DND-41 (cell line): ENCODE data around the gene SLC1A4.

Experiments
- ATAC-seq: fragments of 200-7000 bp; cut with Tn5 transposase; 3 replicates; pipeline ENCODE4 v1.9.1; 2021; ENCODE audit warnings: low read depth; ENCODE audit not compliant: insufficient read depth
- DNase-seq: peaks from one replicate; pipeline ENCODE4 v3.0.0-alpha.2; 2020
- H2AFZ ChIP-seq: 2 replicates; pipeline ENCODE4 v1.6.0; 2012; ENCODE audit warnings: low read depth, low read length
- H3K27ac ChIP-seq: 2 replicates; pipeline ENCODE4 v1.5.1; 2012; ENCODE audit warnings: low read length, inconsistent platforms
- H3K27me3 ChIP-seq: fragments of 200-600 bp; sonication (generic); 2 replicates; pipeline ENCODE4 v1.6.0; 2012; ENCODE audit warnings: low read length, mild to moderate bottlenecking, inconsistent platforms; ENCODE audit not compliant: insufficient read depth, poor library complexity
- H3K36me3 ChIP-seq: 2 replicates; pipeline ENCODE4 v1.5.1; 2012; ENCODE audit warnings: low read length, inconsistent platforms; ENCODE audit not compliant: insufficient read depth
- H3K4me1 ChIP-seq: 2 replicates; pipeline ENCODE4 v1.5.1; 2012; ENCODE audit warnings: mild to moderate bottlenecking, low read length; ENCODE audit not compliant: insufficient read depth
- H3K4me2 ChIP-seq: 2 replicates; pipeline ENCODE4 v1.6.0; 2012; ENCODE audit warnings: mild to moderate bottlenecking, moderate library complexity, low read length, inconsistent platforms; ENCODE audit not compliant: insufficient read depth
- H3K4me3 ChIP-seq, 2 experiments: fragments of 200-600 bp in 1 of 2; shearing (Covaris generic) in 1 of 2; 2 replicates each; pipeline ENCODE4 v1.5.1; 2012 to 2016; ENCODE audit warnings: inconsistent platforms in 2 of 2, low read length in 2 of 2, mild to moderate bottlenecking in 2 of 2, low read depth in 1 of 2, moderate library complexity in 1 of 2
- H3K79me2 ChIP-seq: 2 replicates; pipeline ENCODE4 v1.6.0; 2012; ENCODE audit warnings: low read length, inconsistent platforms; ENCODE audit not compliant: insufficient read depth
- H3K9ac ChIP-seq: 2 replicates; pipeline ENCODE4 v1.6.0; 2012; ENCODE audit warnings: low read depth, mild to moderate bottlenecking, inconsistent platforms, low read length, moderate library complexity
- H3K9me3 ChIP-seq: 2 replicates; pipeline ENCODE4 v1.5.1; 2012; ENCODE audit warnings: low read length, moderate library complexity, mild to moderate bottlenecking, inconsistent platforms; ENCODE audit not compliant: insufficient read depth, severe bottlenecking
- H4K20me1 ChIP-seq: 2 replicates; pipeline ENCODE4 v1.6.0; 2012; ENCODE audit warnings: low read length; ENCODE audit not compliant: insufficient read depth
- CTCF ChIP-seq: IDR thresholded peaks from 2 replicates; pipeline ENCODE4 v1.5.1; 2012; ENCODE audit warnings: borderline replicate concordance, low read length, moderate library complexity, mild to moderate bottlenecking; ENCODE audit not compliant: poor library complexity, severe bottlenecking; ENCODE audit errors: extremely low read depth
- EZH2 ChIP-seq: IDR thresholded peaks from 3 replicates; pipeline ENCODE4 v1.6.1; 2012; ENCODE audit warnings: borderline replicate concordance, low read depth, mild to moderate bottlenecking, moderate library complexity, low read length, inconsistent platforms; ENCODE audit not compliant: severe bottlenecking

Gene SLC1A4

GRCh38 chr2:64989982-64990614, 899 bp downstream of the SLC1A4 start:
- peak; percentile 16 for TF ChIP-seq CTCF
- TF ChIP-seq EZH2: no peak
- H3K9me3 ChIP-seq: no peaks in the 10 kb centered on the region
- peaks cover 73% of the 10 kb centered on the region for H3K4me1 ChIP-seq
- peak overlapping the region; percentile 83 for H3K4me2 ChIP-seq
- H2AFZ ChIP-seq: peak overlapping the region; percentile 50; the same call in 1 of the 2 replicates
- peak overlapping the region; percentile 95 for H3K9ac ChIP-seq
- peaks cover 56% of the 10 kb centered on the region for H4K20me1 ChIP-seq
- peak; percentile 12; the same call in 2 of the 3 replicates for ATAC-seq
- H3K36me3 ChIP-seq: peaks cover 43% of the 10 kb centered on the region
- H3K27me3 ChIP-seq: no peaks in the 10 kb centered on the region
- peaks cover 67% of the 10 kb centered on the region for H3K79me2 ChIP-seq
- peak overlapping the region; percentile 94 for H3K27ac ChIP-seq
- DNase-seq: peak; percentile 71
- H3K4me3 ChIP-seq: peak overlapping the region; percentile 63 to 82

- ATAC-seq (no peak), DNase-seq (no peak)
- peak overlapping the region; percentile 94 for H3K27ac ChIP-seq
- H3K9me3 ChIP-seq: no peaks in the 10 kb centered on the region
- H3K4me3 ChIP-seq: peak overlapping the region; percentile 63 to 82
- TF ChIP-seq EZH2 (no peak), CTCF (no peak)
- peaks cover 73% of the 10 kb centered on the region for H3K4me1 ChIP-seq
- peaks cover 63% of the 10 kb centered on the region for H4K20me1 ChIP-seq
- H3K27me3 ChIP-seq: no peaks in the 10 kb centered on the region
- H3K4me2 ChIP-seq: peak overlapping the region; percentile 83
- no peak overlapping the region for H2AFZ ChIP-seq
- peaks cover 75% of the 10 kb centered on the region for H3K79me2 ChIP-seq
- peaks cover 51% of the 10 kb centered on the region for H3K36me3 ChIP-seq
- peak overlapping the region; percentile 95 for H3K9ac ChIP-seq
These were observed 1.7 kb downstream of the SLC1A4 start for GRCh38 chr2:64990876-64991275.

- H3K79me2 ChIP-seq: peaks cover 86% of the 10 kb centered on the region
- H3K9me3 ChIP-seq: no peaks in the 10 kb centered on the region
- H3K9ac ChIP-seq: peak overlapping the region; percentile 95
- no peak overlapping the region for H2AFZ ChIP-seq
- peak overlapping the region; percentile 83 for H3K4me2 ChIP-seq
- peak overlapping the region; percentile 54 for H3K27ac ChIP-seq
- peaks cover 76% of the 10 kb centered on the region for H4K20me1 ChIP-seq
- no peaks in the 10 kb centered on the region for H3K27me3 ChIP-seq
- H3K4me3 ChIP-seq: peak overlapping the region; percentile 24 to 66; a peak in 3 of 4 replicates
- ATAC-seq (no peak), DNase-seq (peak; percentile 58)
- peaks cover 73% of the 10 kb centered on the region for H3K4me1 ChIP-seq
- TF ChIP-seq EZH2 (no peak), CTCF (no peak)
- H3K36me3 ChIP-seq: peaks cover 64% of the 10 kb centered on the region
These were observed 3.0 kb downstream of the SLC1A4 start for GRCh38 chr2:64992218-64992617.
